ENCODE results near the gene CAVIN2. TPM values are rescaled to one million over a fixed set of nuclear protein-coding genes. Genes with fewer than 3 reads are reported as not detected.

Gene CAVIN2
- total RNA-seq, 1 experiment from 2014 or later: 0.28 TPM

DNA sequence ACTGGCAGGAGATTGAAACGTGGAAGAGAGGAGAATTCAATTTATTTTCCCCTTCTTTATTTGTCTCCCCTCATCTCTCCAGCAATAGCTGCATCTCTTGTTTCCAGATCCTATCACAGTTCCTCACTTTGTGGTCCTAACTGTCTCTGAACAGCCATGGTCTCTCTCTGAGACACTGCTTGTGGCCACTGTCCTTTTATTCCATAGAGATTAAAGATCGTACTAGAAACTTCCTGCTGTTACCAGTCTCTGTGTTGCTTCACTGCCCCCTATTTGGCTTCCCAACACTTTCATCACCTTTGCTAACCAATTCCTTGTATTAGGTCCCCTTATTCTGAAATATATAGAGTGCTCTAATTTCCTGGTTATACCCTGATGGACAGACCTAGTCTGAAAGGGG is 48.9 kb upstream of the CAVIN2 start (continued):
- TF ChIP-seq, protein P1, sequence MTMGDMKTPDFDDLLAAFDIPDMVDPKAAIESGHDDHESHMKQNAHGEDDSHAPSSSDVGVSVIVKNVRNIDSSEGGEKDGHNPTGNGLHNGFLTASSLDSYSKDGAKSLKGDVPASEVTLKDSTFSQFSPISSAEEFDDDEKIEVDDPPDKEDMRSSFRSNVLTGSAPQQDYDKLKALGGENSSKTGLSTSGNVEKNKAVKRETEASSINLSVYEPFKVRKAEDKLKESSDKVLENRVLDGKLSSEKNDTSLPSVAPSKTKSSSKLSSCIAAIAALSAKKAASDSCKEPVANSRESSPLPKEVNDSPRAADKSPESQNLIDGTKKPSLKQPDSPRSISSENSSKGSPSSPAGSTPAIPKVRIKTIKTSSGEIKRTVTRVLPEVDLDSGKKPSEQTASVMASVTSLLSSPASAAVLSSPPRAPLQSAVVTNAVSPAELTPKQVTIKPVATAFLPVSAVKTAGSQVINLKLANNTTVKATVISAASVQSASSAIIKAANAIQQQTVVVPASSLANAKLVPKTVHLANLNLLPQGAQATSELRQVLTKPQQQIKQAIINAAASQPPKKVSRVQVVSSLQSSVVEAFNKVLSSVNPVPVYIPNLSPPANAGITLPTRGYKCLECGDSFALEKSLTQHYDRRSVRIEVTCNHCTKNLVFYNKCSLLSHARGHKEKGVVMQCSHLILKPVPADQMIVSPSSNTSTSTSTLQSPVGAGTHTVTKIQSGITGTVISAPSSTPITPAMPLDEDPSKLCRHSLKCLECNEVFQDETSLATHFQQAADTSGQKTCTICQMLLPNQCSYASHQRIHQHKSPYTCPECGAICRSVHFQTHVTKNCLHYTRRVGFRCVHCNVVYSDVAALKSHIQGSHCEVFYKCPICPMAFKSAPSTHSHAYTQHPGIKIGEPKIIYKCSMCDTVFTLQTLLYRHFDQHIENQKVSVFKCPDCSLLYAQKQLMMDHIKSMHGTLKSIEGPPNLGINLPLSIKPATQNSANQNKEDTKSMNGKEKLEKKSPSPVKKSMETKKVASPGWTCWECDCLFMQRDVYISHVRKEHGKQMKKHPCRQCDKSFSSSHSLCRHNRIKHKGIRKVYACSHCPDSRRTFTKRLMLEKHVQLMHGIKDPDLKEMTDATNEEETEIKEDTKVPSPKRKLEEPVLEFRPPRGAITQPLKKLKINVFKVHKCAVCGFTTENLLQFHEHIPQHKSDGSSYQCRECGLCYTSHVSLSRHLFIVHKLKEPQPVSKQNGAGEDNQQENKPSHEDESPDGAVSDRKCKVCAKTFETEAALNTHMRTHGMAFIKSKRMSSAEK (CRISPR knock-in tag; IDR thresholded peaks at IDR 0.05; ENCODE audit: borderline replicate concordance): no peak
- TF ChIP-seq MYBL2 (CRISPR knock-in tag; IDR thresholded peaks at IDR 0.05) (no peak), SOX15 (CRISPR knock-in tag; IDR thresholded peaks at IDR 0.05) (no peak), NFATC4 (CRISPR knock-in tag; IDR thresholded peaks at IDR 0.05) (no peak), ZNF416 (CRISPR knock-in tag; IDR thresholded peaks at IDR 0.05) (no peak), GABPB1 (CRISPR knock-in tag; IDR thresholded peaks at IDR 0.05) (no peak), ZNF219 (CRISPR knock-in tag; IDR thresholded peaks at IDR 0.05; ENCODE audit: borderline replicate concordance) (no peak), GRHL2 (CRISPR knock-in tag; IDR thresholded peaks at IDR 0.05; ENCODE audit: insufficient replicate concordance, severe bottlenecking) (no peak), CREM (CRISPR knock-in tag; IDR thresholded peaks at IDR 0.05) (no peak)
- TF ChIP-seq, protein P2, sequence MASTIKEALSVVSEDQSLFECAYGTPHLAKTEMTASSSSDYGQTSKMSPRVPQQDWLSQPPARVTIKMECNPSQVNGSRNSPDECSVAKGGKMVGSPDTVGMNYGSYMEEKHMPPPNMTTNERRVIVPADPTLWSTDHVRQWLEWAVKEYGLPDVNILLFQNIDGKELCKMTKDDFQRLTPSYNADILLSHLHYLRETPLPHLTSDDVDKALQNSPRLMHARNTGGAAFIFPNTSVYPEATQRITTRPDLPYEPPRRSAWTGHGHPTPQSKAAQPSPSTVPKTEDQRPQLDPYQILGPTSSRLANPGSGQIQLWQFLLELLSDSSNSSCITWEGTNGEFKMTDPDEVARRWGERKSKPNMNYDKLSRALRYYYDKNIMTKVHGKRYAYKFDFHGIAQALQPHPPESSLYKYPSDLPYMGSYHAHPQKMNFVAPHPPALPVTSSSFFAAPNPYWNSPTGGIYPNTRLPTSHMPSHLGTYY (CRISPR knock-in tag; IDR thresholded peaks at IDR 0.05): no peak
- TF ChIP-seq, protein P3, sequence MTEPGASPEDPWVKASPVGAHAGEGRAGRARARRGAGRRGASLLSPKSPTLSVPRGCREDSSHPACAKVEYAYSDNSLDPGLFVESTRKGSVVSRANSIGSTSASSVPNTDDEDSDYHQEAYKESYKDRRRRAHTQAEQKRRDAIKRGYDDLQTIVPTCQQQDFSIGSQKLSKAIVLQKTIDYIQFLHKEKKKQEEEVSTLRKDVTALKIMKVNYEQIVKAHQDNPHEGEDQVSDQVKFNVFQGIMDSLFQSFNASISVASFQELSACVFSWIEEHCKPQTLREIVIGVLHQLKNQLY (CRISPR knock-in tag; IDR thresholded peaks at IDR 0.05): no peak
- TF ChIP-seq, protein P4, sequence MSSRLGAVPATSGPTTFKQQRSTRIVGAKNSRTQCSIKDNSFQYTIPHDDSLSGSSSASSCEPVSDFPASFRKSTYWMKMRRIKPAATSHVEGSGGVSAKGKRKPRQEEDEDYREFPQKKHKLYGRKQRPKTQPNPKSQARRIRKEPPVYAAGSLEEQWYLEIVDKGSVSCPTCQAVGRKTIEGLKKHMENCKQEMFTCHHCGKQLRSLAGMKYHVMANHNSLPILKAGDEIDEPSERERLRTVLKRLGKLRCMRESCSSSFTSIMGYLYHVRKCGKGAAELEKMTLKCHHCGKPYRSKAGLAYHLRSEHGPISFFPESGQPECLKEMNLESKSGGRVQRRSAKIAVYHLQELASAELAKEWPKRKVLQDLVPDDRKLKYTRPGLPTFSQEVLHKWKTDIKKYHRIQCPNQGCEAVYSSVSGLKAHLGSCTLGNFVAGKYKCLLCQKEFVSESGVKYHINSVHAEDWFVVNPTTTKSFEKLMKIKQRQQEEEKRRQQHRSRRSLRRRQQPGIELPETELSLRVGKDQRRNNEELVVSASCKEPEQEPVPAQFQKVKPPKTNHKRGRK (CRISPR knock-in tag; IDR thresholded peaks at IDR 0.05; ENCODE audit: borderline replicate concordance): no peak

DNA sequence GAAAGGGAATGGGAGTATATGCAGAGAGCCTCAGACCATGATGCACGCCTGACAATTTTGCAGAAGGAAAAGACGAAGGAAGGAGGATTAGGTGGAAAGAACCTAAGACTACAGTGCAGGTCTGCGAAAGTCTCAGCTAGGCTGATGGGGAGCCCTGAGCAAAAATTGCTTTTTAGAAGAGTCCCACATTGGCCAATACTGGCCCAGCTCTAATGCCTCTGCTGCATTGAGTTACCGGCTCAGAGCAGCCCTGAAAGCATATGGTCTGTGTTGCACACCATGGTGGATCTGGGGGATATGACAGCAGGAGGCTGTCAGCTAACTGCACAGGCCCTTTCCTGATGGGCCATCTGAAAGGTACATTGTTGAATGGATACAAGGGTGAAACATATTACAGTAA is 48.3 kb upstream of the CAVIN2 start:
- H3K4me3 Mint-ChIP-seq: no peak overlapping the region
- H3K9me3 Mint-ChIP-seq: peaks cover 14% of the 10 kb centered on the region
- DNase-seq (ENCODE audit: low spot score) (no peak), ATAC-seq (no peak)
- H3K36me3 Mint-ChIP-seq: peaks cover 14% of the 10 kb centered on the region
- POLR2A ChIA-PET: no interaction called here
- no peaks in the 10 kb centered on the region for H3K27me3 Mint-ChIP-seq (ENCODE audit: low read depth)
- CTCF ChIA-PET: interaction anchor here (0.9 kb wide), 1 partner anchor 25 kb away, joined by 4 read pairs; no protein-coding TSS in a partner anchor
- no peaks in the 10 kb centered on the region; the same call in 1 of the 2 replicates for H3K4me1 Mint-ChIP-seq
- H3K27ac Mint-ChIP-seq: no peak overlapping the region
- TF ChIP-seq, protein P5, sequence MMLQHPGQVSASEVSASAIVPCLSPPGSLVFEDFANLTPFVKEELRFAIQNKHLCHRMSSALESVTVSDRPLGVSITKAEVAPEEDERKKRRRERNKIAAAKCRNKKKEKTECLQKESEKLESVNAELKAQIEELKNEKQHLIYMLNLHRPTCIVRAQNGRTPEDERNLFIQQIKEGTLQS (CRISPR knock-in tag; conservative IDR thresholded peaks at IDR 0.05): no peak
- TF ChIP-seq, protein P6, sequence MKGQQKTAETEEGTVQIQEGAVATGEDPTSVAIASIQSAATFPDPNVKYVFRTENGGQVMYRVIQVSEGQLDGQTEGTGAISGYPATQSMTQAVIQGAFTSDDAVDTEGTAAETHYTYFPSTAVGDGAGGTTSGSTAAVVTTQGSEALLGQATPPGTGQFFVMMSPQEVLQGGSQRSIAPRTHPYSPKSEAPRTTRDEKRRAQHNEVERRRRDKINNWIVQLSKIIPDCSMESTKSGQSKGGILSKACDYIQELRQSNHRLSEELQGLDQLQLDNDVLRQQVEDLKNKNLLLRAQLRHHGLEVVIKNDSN (CRISPR knock-in tag; IDR thresholded peaks at IDR 0.05): no peak
- TF ChIP-seq MYBL2 (CRISPR knock-in tag; IDR thresholded peaks at IDR 0.05) (no peak), ZBTB21 (CRISPR knock-in tag; IDR thresholded peaks at IDR 0.05; ENCODE audit: borderline replicate concordance) (no peak), PRRX2 (CRISPR knock-in tag; IDR thresholded peaks at IDR 0.05) (no peak)
- TF ChIP-seq, protein P7, sequence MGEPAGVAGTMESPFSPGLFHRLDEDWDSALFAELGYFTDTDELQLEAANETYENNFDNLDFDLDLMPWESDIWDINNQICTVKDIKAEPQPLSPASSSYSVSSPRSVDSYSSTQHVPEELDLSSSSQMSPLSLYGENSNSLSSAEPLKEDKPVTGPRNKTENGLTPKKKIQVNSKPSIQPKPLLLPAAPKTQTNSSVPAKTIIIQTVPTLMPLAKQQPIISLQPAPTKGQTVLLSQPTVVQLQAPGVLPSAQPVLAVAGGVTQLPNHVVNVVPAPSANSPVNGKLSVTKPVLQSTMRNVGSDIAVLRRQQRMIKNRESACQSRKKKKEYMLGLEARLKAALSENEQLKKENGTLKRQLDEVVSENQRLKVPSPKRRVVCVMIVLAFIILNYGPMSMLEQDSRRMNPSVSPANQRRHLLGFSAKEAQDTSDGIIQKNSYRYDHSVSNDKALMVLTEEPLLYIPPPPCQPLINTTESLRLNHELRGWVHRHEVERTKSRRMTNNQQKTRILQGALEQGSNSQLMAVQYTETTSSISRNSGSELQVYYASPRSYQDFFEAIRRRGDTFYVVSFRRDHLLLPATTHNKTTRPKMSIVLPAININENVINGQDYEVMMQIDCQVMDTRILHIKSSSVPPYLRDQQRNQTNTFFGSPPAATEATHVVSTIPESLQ (CRISPR knock-in tag; IDR thresholded peaks at IDR 0.05): no peak
- TF ChIP-seq, protein P8, sequence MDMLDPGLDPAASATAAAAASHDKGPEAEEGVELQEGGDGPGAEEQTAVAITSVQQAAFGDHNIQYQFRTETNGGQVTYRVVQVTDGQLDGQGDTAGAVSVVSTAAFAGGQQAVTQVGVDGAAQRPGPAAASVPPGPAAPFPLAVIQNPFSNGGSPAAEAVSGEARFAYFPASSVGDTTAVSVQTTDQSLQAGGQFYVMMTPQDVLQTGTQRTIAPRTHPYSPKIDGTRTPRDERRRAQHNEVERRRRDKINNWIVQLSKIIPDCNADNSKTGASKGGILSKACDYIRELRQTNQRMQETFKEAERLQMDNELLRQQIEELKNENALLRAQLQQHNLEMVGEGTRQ (CRISPR knock-in tag; IDR thresholded peaks at IDR 0.05): no peak
- TF ChIP-seq, protein P9, sequence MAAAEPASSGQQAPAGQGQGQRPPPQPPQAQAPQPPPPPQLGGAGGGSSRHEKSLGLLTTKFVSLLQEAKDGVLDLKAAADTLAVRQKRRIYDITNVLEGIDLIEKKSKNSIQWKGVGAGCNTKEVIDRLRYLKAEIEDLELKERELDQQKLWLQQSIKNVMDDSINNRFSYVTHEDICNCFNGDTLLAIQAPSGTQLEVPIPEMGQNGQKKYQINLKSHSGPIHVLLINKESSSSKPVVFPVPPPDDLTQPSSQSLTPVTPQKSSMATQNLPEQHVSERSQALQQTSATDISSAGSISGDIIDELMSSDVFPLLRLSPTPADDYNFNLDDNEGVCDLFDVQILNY (CRISPR knock-in tag; IDR thresholded peaks at IDR 0.05): no peak
- TF ChIP-seq, protein P10, sequence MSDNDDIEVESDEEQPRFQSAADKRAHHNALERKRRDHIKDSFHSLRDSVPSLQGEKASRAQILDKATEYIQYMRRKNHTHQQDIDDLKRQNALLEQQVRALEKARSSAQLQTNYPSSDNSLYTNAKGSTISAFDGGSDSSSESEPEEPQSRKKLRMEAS (CRISPR knock-in tag; IDR thresholded peaks at IDR 0.05): no peak
